ENCODE measurements around the gene WNT9B. TPM values are rescaled to one million over a fixed set of nuclear protein-coding genes. Genes with fewer than 3 reads are reported as not detected.
A peak's percentile ranks its signal among the peaks of the same experiment; 100 is the strongest.

Gene WNT9B
- total RNA-seq = under 1 TPM in 2 of 4 donors, not detected in 2; 0.27 to 0.59 TPM

GRCh38 chr17:46851029-46851741, at the start of gene WNT9B:
Gene WNT9B, plus strand, starts transcription at chr17:46851583. Its CDS starts 56 bp downstream, at chr17:46851639.
- peak within 1 kb of the TSS in 1 of 2 donors; percentile 6 for H3K4me3 ChIP-seq
- no peaks in the 10 kb centered on the region for H3K36me3 ChIP-seq
- intact Hi-C loops (cut with DNase I; ENCODE audit: low total_unique reads) = no loop called here
- DNase-seq = no peak
- H3K4me1 ChIP-seq = peaks cover 0 to 13% of the 10 kb centered on the region in 2 donors
- H3K27ac ChIP-seq = no peak within 1 kb of the TSS
- no peak for TF ChIP-seq CTCF (IDR thresholded peaks at IDR 0.05)
- no peak for TF ChIP-seq POLR2A (IDR thresholded peaks at IDR 0.05)
- H3K27me3 ChIP-seq = peaks cover 3 to 4% of the 10 kb centered on the region in 2 donors
- no peaks in the 10 kb centered on the region for H3K9me3 ChIP-seq

- intact Hi-C loops (cut with DNase I; ENCODE audit: low total_unique reads) = no loop called here
- TF ChIP-seq CTCF (IDR thresholded peaks at IDR 0.05) = no peak
- no peak for TF ChIP-seq POLR2A (IDR thresholded peaks at IDR 0.05)
These were observed 48.6 kb upstream of the WNT9B start for GRCh38 chr17:46802800-46803199.

GRCh38 chr17:46803544-46803943, 47.8 kb upstream of the WNT9B start:
- H3K9me3 ChIP-seq = no peaks in the 10 kb centered on the region
- H3K36me3 ChIP-seq = no peaks in the 10 kb centered on the region
- H3K4me3 ChIP-seq = no peak overlapping the region
- DNase-seq = no peak
- H3K4me1 ChIP-seq = no peaks in the 10 kb centered on the region
- H3K27me3 ChIP-seq = no peaks in the 10 kb centered on the region
- intact Hi-C loops (cut with DNase I; ENCODE audit: low total_unique reads) = no loop called here
- TF ChIP-seq CTCF (IDR thresholded peaks at IDR 0.05) (no peak), POLR2A (IDR thresholded peaks at IDR 0.05) (no peak)
- no peak overlapping the region for H3K27ac ChIP-seq

More at GRCh38 chr17:46802800-46803199, 48.6 kb upstream of the WNT9B start:
- no peaks in the 10 kb centered on the region for H3K9me3 ChIP-seq
- no peak overlapping the region for H3K4me3 ChIP-seq
- no peaks in the 10 kb centered on the region for H3K27me3 ChIP-seq
- H3K4me1 ChIP-seq = no peaks in the 10 kb centered on the region
- H3K36me3 ChIP-seq = no peaks in the 10 kb centered on the region
- no peak for DNase-seq
- H3K27ac ChIP-seq = no peak overlapping the region

- no peaks in the 10 kb centered on the region for H3K4me1 ChIP-seq
- H3K27ac ChIP-seq = no peak overlapping the region
- H3K9me3 ChIP-seq = no peaks in the 10 kb centered on the region
- no peak overlapping the region for H3K4me3 ChIP-seq
- TF ChIP-seq CTCF (IDR thresholded peaks at IDR 0.05) = no peak
- intact Hi-C loops (cut with DNase I; ENCODE audit: low total_unique reads) = no loop called here
- H3K27me3 ChIP-seq = no peaks in the 10 kb centered on the region
- DNase-seq = no peak
- H3K36me3 ChIP-seq = no peaks in the 10 kb centered on the region
These were observed 45.6 kb upstream of the WNT9B start for GRCh38 chr17:46805771-46806170.

GRCh38 chr17:46809110-46809571, 42.2 kb upstream of the WNT9B start:
- TF ChIP-seq POLR2A (IDR thresholded peaks at IDR 0.05) (no peak), CTCF (IDR thresholded peaks at IDR 0.05) (no peak)
- DNase-seq = no peak
- intact Hi-C loops (cut with DNase I; ENCODE audit: low total_unique reads) = no loop called here

More at GRCh38 chr17:46809110-46809571, 42.2 kb upstream of the WNT9B start:
- Histone ChIP-seq H3K27me3 (no peaks in the 10 kb centered on the region), H3K27ac (no peak overlapping the region), H3K4me3 (no peak overlapping the region), H3K36me3 (no peaks in the 10 kb centered on the region), H3K9me3 (no peaks in the 10 kb centered on the region), H3K4me1 (no peaks in the 10 kb centered on the region)

Data from uterus (tissue), 4 donors.